NCI-H1105 (cell line): ENCODE measurements around the gene PID1.
A peak's percentile ranks its signal among the peaks of the same experiment; 100 is the strongest.

ENCODE experiments used
- DNase-seq: peaks from one replicate; lab custom pipeline; 2025; lab: John Stamatoyannopoulos, UW

PID1 gene

GRCh38 chr2:229164545-229165249, 106.4 kb downstream of the PID1 start:
- DNase-seq, result no peak

GRCh38 chr2:229163893-229164292, 107.2 kb downstream of the PID1 start:
- no peak for DNase-seq

GRCh38 chr2:229162015-229162414, 109.1 kb downstream of the PID1 start:
- DNase-seq, result no peak

- no peak for DNase-seq
Observed at GRCh38 chr2:229160984-229161383, 110.1 kb downstream of the PID1 start.

- no peak for DNase-seq
Observed at GRCh38 chr2:229160180-229160579, 110.9 kb downstream of the PID1 start.

- DNase-seq, result no peak
Observed at GRCh38 chr2:229159405-229159804, 111.7 kb downstream of the PID1 start.

- no peak for DNase-seq
Observed at GRCh38 chr2:229154381-229154780, 116.7 kb downstream of the PID1 start.

- DNase-seq, result no peak
Observed at GRCh38 chr2:229153951-229154350, 117.1 kb downstream of the PID1 start.

GRCh38 chr2:229153267-229153666, 117.8 kb downstream of the PID1 start:
- no peak for DNase-seq

GRCh38 chr2:229152674-229153073, 118.4 kb downstream of the PID1 start:
- no peak for DNase-seq

- DNase-seq, result no peak
Observed at GRCh38 chr2:229150317-229150716, 120.8 kb downstream of the PID1 start.

- no peak for DNase-seq
Observed at GRCh38 chr2:229141424-229142025, 129.6 kb downstream of the PID1 start.

GRCh38 chr2:229137639-229138038, 133.4 kb downstream of the PID1 start:
- peak; percentile 15 for DNase-seq

GRCh38 chr2:229137066-229137465, 134.0 kb downstream of the PID1 start:
- no peak for DNase-seq

- peak; percentile 29 for DNase-seq
Observed at GRCh38 chr2:229133155-229133772, 137.8 kb downstream of the PID1 start.

- no peak for DNase-seq
Observed at GRCh38 chr2:229132236-229132635, 138.9 kb downstream of the PID1 start.

- no peak for DNase-seq
Observed at GRCh38 chr2:229130522-229130921, 140.6 kb downstream of the PID1 start.

GRCh38 chr2:229129738-229130371, 141.2 kb downstream of the PID1 start:
- no peak for DNase-seq

- no peak for DNase-seq
Observed at GRCh38 chr2:229127471-229127870, 143.6 kb downstream of the PID1 start.

- DNase-seq, result no peak
Observed at GRCh38 chr2:229126066-229126465, 145.0 kb downstream of the PID1 start.

GRCh38 chr2:229124136-229124535, 147.0 kb downstream of the PID1 start:
- no peak for DNase-seq

- DNase-seq, result no peak
Observed at GRCh38 chr2:229118927-229119326, 152.2 kb downstream of the PID1 start.

- DNase-seq, result no peak
Observed at GRCh38 chr2:229118336-229118735, 152.8 kb downstream of the PID1 start.
